Stimulated activated CD4-positive, alpha-beta T cell treated with anti-CD3 and anti-CD28 coated beads, Interleukin-2, amount 100 ng/mL, for 24 hours (primary cell): ENCODE data around the gene ZBED5.

Source experiments
- DNase-seq, 2 donors: peaks; one replicate each; pipeline ENCODE4 v3.0.0-alpha.2; 2020

Gene ZBED5

DNA sequence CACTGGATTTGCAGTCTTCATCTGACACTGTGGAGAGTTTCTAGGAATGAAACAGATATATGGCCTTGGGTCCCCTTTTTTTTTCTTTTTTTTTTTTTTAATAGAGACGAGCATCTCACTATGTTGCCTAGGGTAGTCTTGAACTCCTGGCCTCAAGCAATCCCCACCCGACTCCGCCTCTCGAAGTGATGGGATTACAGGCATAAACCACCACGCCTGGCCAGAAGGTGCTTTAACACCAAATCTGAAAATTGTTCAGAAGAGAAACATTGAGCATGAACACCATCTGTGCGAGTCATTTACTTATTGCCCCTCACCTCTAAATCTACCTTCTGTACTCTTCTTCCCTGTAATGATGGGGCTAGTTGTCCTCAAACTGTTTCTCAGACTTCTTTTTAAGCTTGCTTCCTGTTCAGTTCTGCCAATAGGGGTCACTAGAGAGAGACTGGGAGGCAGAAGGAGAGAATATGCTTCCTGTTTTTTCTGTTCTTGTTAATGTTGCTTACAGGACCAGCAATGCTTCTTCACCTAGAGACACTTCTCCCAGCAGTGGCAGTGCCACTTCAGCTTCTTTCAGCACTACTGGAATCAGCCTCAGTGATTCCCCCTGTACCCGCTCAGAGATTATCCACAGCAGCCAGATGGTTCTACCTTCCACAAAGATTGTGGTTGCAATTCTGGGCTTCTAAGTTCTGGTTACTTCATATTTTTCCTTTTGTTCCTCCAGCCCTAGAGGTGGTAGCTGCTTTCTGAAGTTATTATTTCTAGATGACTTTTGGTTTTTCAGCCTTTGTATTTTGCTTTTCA lies 20.8 kb upstream of the ZBED5 start:
- no peak for DNase-seq

DNA sequence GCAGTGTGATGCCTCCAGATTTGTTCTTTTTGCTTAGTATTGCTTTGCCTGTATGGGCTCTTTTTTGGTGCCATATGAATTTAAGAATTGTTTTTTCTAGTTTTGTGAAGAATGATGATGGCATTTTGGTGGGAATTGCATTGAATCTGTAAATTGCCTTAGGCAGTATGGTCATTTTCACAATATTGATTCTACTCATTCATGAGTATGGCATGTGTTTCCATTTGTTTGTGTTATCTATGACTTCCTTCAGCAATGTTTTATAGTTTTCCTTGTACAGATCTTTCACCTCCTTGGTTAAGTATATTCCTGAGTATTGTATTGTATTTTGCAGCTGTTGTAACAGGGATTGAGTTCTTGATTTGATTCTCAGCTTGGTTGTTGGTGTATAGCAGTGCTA lies 18.3 kb upstream of the ZBED5 start:
- DNase-seq, result no peak

DNA sequence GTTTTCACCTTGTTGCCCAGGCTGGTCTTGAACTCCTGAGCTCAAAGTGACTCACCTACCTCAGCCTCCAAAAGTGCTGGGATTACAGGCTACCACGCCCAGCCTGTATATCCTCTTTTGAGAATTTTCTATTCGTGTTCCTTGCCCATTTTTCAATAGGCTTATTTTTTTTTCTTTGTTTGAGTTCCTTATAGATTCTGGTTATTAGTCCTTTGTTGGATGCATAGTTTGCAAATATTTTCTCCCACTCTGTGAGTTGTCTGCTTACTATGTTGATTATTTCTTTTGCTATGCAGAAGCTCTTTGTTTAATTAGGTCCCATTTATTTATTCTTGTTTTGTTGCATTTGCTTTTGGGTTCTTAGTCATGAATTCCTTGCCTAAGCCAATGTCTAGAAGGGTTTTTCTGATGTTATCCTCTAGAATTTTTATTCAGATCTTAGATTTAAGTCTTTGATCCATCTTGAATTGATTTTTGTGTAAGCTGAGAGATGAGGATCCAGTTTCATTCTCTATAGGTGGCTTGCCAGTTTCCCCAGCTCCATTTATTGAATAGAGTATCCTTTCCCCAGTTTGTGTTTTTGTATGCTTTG lies 17.7 kb upstream of the ZBED5 start:
- no peak for DNase-seq

DNA sequence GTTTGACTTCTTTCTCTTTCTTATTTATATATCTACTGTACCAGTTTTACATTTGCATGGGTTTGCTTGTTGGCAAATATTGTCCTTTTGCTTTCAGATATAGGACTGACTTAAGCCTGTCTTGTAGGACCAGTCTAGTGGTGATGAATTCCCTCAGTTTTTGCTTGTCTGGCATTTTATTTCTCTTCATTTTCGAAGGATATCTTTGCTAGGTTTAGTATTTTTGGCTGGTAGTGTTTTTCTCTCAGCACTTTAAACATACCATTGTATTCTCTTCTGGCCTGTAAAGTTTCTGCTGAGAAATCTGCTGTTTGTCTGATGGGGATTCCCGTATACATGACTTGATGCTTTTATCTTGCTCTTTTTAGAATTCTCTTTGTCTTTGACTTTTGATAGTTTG lies 14.2 kb upstream of the ZBED5 start:
- DNase-seq, result no peak

DNA sequence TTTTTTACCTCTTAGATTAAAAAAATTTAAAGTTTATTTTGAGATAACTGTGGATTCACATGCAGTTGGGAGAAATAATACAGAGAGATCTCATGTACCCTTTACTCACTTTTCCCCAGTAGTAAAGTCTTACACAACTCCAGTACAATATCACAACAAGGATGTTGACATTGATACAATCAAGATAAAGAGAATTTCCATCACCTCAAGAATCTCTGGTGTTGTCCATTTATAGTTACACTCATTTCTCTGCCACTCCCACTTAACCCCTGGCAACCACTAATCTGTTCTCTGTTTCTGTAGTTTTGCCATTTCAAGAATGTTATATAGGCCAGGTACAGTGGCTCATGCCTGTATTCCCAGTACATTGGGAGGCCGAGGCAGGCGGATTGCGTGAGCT lies 10.5 kb upstream of the ZBED5 start:
- no peak for DNase-seq

DNA sequence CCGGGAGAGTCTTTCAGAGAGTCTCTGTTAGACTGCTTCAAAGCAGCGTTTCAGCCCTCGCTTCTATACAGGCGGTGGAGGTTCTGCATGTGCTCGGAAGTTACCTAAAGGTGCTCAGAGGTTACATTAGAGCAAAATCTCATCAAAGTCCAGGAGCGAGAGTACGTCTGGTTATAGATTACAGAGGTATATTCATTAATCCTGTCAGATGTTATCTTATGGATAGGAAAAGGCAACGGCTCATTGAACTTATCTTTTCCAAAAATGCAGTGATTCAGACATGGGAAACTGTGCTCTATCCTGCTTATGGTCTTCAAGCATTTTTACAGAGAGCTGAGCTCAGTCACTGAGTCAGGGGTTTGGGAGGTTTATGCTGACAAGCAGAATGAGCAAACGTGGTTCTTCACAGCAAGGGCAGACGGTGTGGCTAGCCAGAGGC lies 9.1 kb upstream of the ZBED5 start:
- DNase-seq, result no peak

DNA sequence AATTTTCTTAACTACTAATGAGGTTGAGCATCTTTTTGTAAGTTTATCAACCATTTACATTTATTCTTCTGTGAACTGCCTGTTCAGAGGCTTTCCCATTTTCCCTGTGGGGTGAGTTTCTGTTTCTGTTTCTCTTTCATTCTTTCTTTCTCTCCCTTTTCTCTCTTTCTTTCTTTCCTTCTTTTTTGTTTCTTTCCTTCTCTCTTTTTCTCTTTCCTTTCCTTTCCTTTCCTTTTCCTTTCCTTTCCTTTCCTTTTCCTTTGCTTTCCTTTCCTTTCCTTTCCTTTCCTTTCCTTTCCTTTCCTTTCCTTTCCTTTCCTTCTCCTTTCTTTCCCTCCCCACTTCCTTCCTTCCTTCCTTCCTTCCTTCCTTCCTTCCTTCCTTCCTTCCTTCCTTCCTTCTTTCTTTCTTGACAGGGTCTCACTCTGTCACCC lies 8.0 kb upstream of the ZBED5 start:
- DNase-seq, result no peak

DNA sequence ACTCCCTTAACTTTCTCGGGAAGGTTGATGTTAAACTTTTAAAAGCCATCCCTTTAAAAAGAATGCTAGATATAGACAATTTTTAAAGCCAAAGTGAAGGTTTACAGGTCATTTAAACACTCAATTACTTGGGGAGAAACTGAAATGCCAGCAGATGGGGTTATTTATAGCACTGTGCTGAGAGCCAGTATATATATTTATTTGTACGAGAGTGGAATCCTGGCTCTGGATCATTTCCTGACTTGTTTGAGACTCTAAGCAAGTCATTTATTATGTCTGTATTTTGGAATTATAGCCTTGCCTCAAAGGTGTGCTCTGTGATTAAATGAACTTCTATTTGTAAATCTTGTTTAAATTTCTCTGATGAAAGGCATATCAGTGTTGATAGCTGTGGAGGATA lies 6.8 kb upstream of the ZBED5 start:
- no peak for DNase-seq

DNA sequence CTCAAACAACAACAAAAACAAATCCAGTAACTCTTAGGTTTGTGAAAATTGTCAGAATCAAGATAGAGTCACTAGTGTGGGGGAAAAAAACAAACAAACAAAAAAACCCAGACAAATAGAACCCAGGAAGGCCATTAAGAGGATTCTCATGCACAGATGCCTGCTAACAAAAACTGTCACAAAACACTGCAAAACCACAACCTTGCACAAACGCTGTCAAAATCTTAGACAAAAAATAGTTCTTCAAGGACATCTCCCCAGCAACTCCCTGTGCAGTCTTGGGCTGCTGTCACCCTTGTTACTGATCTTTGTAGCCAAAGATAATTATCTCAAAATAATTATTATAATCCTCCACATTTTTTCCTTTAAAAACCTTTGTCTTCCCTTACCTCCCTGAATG lies 4.6 kb upstream of the ZBED5 start:
- DNase-seq, result no peak

DNA sequence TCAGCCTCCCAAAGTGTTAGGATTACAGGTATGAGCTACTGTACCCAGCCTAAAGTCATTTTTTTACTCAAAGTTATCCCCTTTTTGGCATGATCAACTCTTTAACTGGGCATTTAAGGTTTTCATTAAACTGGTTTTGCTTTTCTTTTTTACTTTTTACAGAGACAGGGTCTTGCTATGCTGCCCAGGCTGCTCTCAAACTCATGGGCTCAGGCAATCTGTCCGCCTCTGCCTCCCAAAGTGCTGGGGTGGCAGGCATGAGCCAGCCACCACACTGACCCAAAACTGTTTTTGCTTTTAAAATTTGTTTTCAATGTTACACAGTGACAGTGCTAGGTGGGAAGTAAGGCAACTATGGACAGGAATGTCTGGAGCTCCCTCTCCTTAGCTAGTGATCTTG lies 3.9 kb upstream of the ZBED5 start:
- DNase-seq, result no peak

DNA sequence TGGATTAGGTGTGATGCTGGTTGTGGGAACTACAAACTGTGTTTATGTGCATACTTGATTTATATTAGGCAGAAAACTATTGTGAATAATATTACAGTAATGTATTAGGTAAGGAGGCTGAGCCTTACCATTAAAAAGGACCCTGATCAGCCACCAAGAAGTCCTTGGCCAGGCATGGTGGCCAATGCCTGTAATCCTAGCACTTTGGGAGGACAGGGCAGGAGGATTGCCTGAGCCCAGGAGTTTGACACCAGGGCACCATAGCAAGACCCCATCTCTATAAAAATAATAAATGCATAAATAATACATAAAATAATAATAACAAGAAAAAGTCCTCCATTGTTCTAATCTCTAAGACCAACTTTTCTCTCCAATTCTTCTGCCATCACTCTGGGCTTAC lies 3.2 kb upstream of the ZBED5 start:
- DNase-seq, result no peak

DNA sequence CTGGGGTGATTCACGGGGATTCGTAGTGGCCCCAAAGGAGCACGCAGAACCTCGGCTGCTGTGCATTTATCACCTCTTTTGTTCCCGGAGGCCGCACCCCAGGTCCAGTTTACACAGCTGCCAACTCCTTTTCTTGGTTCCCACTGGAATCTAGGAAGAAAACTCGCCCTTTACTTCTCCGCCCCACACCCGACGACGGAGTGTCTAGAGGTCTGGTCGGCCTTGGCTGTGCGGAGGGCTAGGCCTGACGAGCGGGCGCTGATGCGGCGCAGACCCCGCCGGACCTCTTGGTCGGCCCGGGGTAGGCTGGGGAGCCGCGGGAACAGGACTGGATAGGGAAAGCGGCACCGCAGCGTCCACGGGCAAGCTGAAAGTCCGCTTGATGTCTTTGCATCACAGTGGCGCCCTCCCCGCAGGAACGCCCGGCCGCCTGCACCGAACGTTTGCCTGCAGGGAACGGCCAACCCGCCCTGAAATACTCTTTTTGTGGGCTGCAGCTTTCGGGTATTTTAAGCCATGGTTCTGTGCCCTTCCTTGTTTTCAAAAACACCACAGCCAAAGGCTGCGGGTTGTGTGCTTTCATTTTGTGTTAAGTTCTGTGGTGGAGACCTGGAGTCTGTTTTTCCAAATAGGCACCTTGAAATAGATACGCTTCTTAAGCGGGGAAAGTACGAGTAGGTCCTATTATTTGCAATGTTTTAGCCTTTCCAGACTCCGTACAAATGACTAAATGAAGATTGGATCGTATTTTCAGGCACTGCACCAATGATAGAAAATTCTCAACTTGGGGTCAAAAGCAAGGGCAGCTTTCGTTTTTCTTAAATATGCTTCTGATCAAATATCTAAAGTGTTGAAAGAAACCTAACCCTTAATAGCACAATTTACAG lies 829 bp upstream of the ZBED5 start:
- peak in 1 of 2 donors; percentile 59 for DNase-seq

DNA sequence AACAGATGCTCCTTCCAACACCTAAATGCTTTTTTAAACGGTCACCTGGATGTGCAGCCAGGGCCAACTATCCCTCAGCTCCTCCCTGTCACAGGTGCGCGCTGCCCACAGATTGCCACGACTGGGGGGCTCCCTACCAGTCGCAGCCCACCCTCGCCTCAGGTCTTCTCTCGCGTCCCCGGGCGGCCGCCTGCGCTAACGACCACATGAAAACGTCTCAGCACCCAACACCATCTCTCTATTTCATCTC lies 469 bp downstream of the ZBED5 start:
- peak in 1 of 2 donors; percentile 34 for DNase-seq

DNA sequence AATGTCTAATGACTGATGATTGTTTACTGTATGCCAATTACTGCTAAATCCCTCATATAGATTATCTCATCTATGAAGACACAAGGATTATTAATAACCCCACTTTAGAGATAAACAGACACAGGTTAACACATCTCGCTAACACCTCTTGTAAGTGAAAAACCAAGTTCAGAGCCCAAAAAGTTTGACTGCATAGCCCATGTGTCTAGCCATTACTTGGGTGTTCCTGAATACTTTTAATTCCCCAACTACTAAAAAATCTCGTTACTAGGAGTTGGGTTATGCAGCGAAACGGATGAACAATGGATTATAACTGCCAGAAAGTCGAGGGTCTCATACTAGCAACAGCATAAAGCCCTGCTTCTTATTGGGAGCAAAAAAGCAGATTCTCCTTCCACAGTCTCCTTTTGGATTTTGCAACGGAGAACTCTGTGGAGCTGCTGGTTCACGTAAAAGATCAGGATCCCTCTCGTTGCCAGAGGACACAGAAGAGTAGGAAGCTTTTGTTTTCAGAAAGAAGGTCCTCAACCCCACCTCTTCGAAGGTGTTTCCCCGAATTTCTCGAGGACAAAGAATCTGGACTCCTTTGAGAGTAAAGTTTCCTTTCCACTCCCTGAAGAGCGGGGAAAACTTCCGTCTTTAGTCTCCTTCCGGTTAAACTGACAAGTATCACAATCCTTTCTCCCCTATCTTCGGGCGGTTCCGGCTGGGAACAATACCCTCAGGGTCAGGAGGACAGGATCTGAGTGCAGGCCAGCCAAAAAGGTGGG lies 979 bp downstream of the ZBED5 start:
- no peak for DNase-seq

DNA sequence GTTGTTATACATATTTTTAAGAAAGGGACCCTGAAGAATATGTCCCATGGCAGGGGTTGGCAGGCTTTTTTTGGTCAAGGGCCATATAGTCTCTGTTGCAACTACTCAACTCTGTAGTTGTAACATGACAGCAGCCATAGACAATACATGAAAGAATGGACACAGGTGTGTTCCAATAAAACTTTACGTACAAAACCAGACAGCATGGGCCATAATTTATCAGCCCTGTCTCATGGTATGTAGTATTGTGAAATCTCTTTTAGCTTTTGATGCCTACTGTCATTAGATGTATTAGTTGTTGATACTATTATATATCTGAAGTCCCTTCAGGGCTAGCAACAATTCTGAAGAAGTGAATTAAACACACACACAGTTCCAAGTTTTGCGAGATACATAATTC lies 2.6 kb downstream of the ZBED5 start:
- no peak for DNase-seq

DNA sequence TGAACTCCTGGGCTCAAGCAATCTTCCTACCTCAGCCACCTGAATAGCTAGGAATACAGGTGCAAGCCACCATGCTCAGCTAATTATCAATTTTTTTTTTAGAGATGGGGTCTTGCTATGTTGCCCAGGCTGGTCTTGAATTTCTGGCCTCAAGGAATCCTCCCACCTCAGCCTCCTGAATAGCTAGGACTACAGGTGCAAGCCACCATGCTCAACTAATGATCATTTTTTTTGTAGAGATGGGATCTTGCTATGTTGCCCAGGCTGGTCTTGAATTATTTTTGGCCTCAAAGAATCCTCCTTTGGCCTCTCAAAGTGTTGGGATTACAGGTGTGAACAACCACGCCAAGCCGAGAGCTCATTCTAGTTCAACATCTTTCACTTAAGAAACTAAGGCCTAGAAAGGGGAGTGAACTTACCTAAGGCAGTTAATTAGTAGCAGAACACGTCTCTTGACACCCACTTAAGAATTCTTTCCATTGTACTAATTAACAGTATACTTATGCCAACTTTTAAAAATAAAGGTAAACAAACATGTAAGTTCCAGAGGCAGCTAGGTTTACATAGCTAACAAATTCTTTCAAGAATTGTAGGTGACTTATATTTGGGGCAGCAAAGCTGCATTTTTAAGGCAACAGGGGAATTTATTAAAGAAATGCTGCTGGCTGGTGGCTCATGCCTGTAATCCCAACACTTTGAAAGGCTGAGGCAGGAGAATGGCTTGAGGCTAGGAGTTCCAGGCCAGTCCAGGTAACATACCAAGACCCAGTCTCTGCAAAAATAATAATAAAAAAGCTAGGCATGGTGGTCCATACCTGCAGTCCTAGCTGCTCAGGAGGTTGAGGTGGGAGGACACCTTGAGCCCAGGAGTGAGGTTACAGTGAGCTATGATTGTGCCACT lies 9.6 kb downstream of the ZBED5 start:
- DNase-seq, result no peak

DNA sequence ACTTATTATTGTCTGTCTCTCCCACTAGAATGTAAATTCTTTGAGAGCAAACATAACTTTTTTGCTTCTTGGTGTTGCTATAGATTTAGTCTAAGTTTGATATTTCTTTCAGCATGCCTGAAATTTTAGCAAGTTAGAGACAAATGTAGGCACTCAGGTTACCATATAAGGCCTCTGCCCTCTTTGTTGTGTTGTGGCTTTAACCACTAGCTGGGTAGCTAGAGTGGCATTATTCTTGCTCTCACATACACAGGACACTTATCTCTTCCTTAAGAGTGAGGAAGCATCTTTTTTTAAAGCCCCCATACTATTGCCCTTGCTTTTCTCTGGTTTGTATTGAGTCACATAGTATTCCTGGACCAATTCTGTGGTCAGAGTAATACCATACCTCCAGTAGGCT lies 11.2 kb downstream of the ZBED5 start:
- DNase-seq, result no peak

DNA sequence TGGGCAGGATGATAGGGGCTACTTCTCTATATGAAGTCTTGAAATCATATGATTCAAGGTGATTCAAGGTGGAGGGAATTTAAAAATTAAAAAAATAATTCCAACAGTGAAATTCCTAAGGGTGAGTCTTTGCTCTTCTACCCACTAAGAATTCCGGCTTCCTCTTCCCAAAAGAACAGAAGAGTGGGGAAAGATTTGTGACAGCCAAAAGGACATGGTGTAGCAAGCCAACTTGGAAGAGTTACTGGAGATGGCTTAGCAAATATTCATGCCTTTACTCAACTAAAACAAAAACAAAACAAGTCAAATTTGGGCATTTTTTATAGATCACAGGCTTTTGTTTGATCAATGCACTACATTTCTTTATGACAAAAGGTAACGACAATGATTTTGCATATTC lies 12.3 kb downstream of the ZBED5 start:
- DNase-seq, result no peak

DNA sequence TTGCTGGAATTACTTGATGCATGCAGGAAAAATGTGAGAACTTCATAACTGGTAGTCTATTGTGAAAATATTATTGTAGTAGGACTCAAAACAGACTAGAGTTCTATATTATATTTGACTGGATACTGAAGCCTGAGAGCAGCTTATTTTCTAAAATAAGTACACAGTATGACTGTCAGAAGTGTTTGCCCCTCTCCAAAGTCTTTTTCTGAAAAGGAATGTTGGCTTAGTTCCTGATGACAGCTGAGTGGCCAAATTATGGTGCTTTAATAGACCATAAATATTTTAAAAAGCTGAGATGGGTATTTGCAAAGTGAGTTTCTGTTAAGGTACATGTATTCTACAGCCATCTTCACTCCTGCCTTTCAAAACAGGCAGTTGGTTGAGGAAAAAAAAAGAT lies 13.1 kb downstream of the ZBED5 start:
- no peak for DNase-seq

DNA sequence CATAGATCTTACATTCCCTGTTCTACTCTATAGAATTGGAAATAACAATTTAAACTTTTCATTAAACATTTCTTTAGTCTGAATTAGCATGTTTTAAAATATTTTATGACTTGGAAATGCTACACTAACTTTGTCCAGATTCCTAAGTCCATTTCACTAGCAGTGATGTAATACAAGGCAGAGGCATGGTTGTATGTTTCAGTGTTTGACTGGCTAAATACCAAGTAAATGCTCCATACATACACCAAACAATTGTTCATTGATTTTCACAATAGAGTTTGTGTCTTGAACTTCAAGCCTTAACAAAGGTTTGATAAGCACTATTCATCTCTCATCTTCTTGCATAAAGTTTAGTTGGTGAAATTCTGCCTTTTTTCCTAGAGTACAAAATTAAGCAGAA lies 13.5 kb downstream of the ZBED5 start:
- DNase-seq, result no peak

DNA sequence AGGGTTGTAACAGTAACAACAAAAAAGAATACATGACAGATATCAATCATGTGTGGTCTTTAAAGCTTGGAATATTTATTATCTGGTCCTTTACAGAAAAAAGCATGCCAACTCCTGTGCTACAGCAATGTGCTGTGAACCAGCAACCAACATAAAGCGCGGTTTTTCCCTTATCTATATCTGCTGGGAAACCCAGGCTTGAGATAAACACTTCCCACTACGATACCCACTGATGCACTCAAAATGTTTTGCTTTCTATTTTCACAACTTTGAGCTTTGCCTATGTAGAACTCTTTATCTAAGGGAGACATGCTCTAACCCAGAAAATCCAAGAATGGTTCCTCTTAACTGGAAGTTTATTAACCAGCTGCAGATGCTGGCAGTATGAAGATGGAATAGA lies 19.0 kb downstream of the ZBED5 start:
- no peak for DNase-seq

DNA sequence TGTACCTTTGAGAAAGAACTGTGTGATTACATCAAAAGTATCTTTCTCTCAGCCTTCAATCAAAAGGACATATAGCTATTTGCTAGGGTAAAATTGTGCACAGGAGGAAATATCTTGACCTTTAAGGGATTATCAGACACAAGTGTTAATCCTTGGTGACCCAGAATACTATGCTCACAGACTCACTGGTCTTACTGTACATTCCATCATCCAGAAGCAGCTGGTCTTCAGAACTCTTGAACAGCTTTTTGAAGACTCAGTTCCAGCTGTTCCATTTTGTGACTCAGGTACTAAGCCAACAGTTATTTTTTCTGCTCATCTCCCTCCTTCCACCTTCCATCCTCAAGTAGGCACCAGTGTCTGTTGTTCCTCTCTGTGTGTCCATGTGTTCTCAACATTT lies 19.8 kb downstream of the ZBED5 start:
- DNase-seq, result no peak
